ENCODE data around the gene HHAT.

HHAT gene

GRCh38 chr1:210696709-210697108 lies 368.0 kb downstream of the HHAT start:
- no peak for DNase-seq

DNA sequence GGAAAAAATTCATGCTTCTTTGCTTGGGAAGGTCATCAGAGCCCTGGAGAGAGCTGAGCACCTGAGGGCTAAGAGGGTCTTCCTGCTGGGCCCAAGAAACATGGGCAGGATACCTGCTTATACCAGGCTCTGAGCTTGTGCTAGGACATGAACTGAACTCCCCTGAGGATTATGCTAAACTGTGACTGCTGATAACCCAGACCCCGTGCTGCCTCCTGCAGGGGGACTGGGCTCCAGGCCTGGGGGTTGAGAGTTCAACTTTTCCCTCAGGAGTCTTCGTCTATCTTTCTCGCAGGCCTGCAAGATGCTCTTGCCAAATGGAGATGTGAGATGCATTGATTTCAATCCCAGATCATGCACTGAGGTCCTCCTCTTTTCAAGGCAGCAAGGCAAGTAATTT lies 368.5 kb downstream of the HHAT start:
- DNase-seq = no peak

GRCh38 chr1:210698661-210699060 lies 370.0 kb downstream of the HHAT start:
- DNase-seq = no peak

DNA sequence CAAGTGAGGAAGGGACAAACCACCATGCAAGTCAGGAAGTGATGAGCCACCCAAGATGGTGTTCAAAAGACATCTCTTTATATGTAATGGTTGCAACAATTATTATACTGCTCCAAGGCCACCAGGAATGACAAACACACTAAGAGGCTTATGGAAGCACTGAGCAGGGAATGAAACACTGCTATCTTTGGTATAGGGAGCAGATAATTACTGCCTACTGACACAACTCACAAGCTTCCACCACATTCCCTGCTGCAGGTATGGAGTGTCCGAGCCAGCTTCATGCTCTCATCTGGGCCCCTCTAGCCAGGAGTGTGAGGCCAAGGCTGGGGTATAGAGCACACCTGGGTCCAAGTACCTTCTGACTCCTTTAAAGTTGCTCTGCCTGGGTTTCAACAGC lies 371.4 kb downstream of the HHAT start:
- no peak for DNase-seq

- no peak for DNase-seq
These were observed 371.8 kb downstream of the HHAT start for GRCh38 chr1:210700511-210700910.

DNA sequence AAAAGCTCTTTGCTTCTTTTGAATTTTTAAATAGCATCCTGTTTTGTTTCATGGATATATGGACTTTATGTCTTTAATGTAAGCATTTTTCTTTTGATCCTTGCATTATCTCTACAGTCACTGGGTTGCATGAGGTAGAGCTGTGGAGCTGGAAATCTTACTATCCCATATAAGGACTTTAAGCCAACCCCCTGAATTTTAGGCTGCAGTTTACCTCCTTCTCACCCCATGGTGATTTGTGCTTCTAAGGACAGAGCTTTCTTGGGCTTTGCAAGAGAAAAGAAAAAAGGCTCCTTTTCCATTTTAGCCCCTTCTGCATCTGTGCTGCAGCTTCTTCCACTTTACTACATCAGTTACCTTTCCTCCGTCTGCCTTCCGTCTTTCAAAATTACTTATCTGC lies 373.8 kb downstream of the HHAT start:
- no peak for DNase-seq

DNA sequence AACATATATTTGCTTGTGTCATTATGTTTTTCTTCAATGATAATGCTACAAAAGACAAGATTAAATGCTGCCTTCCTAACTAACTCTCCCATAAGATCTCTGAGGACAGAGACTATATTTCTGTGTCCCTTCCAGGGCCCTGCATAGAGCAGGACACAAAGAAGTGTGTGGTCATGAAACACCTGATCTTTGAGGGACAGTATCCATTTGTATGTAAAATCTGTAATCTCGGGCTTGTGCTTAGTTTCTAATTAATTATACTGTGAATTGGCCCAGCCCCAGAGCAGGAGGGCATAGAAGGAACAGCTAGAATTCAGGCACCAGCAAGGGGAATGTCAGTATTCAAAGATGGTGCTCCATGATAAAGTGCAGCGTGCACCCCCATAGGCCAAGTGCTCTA lies 374.9 kb downstream of the HHAT start:
- no peak for DNase-seq

GRCh38 chr1:210705086-210705485 lies 376.4 kb downstream of the HHAT start:
- DNase-seq = no peak

DNA sequence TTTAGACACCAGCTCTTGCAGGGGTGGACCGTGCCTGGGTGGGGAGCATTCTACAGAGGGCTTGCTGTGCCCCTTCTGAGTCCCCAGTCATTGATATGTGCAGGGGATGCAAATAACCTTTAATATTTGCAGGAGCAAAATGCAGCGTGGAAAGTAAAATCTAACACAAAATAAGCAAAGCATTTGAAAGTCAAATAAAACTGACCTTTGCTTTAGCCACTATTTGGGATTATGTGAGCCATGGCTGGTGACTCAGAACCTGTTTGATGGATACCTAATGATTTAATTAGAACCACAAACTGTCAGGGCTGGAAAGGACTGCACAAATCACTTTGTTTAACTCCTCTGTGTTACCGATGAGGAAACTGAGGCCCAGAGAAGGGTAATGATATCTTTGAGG lies 377.5 kb downstream of the HHAT start:
- DNase-seq = no peak

- DNase-seq = no peak
These were observed 378.9 kb downstream of the HHAT start for GRCh38 chr1:210707300-210708240.

DNA sequence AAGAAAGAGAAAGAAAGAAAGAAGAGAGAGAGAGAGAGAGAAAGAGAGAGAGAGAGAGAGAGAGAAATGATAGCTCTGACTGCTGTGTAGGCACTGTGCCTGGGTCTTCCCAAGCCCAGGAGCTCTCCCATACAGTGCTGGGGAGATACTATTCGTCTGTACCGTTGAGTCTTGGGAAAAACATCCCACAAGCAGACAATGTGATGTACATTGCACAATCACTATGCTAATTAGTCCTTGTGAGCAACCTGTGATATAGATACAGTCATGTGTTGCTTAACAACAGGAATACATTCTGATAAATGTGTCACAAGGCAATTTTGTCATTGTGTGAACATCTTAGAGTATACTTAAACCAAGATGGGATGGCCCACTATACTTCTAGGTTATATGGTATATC lies 381.0 kb downstream of the HHAT start:
- no peak for DNase-seq

DNA sequence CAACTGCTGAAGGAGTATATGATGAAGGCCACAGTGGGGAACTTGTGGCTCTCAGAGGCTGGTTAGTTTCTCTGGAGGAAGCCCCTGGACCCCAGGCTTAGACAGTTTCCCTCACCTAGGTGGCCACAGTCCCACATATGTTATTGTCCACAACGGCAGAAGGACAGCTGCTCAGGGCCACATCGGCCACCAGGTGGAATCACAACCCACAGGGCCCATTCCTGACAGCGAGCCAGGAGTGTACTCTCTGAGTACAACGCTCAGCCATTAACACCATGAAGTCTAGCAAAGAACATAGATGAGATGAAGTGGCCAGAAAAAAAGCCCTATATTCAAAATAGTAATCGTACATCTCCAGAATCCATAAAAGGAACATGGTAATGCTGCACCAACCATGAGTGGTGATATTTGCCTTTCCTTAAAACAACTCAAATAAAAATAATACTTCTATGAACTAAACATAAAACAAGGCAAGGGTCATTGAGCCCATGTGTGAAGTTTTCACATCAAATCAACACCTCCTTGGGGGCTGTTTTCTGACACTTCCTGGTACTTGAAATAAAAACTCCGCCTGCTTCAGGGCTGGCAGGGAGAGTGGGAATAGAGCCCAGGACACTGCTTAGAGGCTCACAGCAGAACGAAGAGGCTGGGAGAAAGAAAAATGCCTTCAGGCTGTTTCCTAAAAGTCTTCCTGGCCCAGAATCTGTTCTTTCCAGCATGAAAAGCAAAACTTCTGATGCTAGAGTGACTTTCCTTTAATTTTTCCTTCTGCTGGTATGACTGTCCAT lies 383.3 kb downstream of the HHAT start:
- no peak for DNase-seq

DNA sequence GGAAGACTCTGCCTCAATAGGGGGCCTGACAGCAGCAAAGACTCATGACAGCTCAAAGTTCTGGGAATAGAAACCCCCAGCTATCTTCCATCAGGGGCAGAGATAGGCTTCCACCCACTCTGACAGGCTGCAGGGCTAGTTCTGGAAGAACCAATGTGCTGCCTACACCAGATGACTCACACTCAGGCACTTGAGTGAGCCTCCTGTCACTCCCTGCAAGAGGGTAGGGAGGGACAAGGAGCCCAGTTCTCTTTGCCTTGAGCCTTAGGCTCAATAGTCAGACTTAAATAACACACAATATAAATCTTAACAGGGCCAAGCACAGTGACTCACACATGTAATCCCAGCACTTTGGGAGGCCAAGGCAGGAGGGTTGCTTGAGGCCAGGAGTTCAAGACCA lies 386.4 kb downstream of the HHAT start:
- no peak for DNase-seq

- no peak for DNase-seq
These were observed 393.8 kb downstream of the HHAT start for GRCh38 chr1:210722410-210723081.

GRCh38 chr1:210723646-210724045 lies 394.9 kb downstream of the HHAT start:
- DNase-seq = no peak

DNA sequence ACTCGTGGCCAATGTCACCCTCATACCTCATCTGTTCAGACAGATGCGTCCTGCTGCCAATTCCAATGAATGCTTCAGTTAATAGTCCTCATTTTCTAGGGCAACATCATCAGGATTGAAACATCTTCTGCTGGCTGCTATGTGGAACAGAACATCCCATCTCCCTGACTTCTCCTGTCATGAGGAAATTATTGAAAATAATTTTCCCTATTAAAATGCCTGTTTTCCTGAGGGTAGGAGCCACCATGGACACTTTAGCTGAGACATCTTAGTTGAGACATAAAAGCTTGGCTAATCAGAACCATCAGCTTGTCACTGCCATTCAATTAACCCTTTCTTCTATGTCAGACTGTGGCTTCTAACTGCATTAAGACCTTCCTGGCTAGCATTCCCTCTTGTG lies 396.1 kb downstream of the HHAT start:
- DNase-seq = no peak
